Peyer's patch (tissue), 4 donors: ENCODE results near the gene GALNT2. TPM values are rescaled to one million over a fixed set of nuclear protein-coding genes. Genes with fewer than 3 reads are reported as not detected.

Source experiments
- DNase-seq, 3 donors: peaks; one replicate each; pipeline ENCODE4 v3.0.0-alpha.2; 2017 to 2019
- H3K27ac ChIP-seq, 4 donors: fragments of 200-600 bp; sonication (generic); one replicate each; pipeline ENCODE4 v1.5.1; 2016 to 2019
- H3K27me3 ChIP-seq, 2 donors: fragments of 200-600 bp; sonication (generic); one replicate each; pipeline ENCODE4 v1.5.1; 2019
- H3K36me3 ChIP-seq, 3 donors: fragments of 200-600 bp; sonication (generic); one replicate each; pipeline ENCODE4 v1.5.1; 2016 to 2019
- H3K4me1 ChIP-seq, 4 donors: fragments of 200-600 bp; sonication (generic); one replicate each; pipeline ENCODE4 v1.5.1; 2016 to 2019
- H3K4me3 ChIP-seq, 4 donors: fragments of 200-600 bp; sonication (generic); 1 replicate in 3 of 4; 2 replicates in 1 of 4; pipeline ENCODE4 v1.5.1; 2016 to 2019; ENCODE audit warnings: mild to moderate bottlenecking in 1 of 4
- H3K9me3 ChIP-seq, 4 donors: fragments of 200-600 bp; sonication (generic); one replicate each; pipeline ENCODE4 v1.5.1; 2016 to 2019; ENCODE audit warnings: mild to moderate bottlenecking in 1 of 4
- CTCF ChIP-seq, 6 experiments: fragments of 450-650 bp in 4 of 6; fragments of 200-600 bp in 2 of 6; sonication (generic) in 1 of 6; IDR thresholded peaks; one replicate each; pipeline ENCODE4 v1.5.1; 2017 to 2019; ENCODE audit warnings: antibody characterized with exemption in 6 of 6, mild to moderate bottlenecking in 3 of 6, moderate library complexity in 1 of 6
- POLR2A ChIP-seq, 2 donors: fragments of 450-650 bp; IDR thresholded peaks; one replicate each; pipeline ENCODE4 v1.5.1; 2017; ENCODE audit warnings: antibody characterized with exemption in 2 of 2, mild to moderate bottlenecking in 2 of 2, moderate library complexity in 2 of 2
- total RNA-seq, 4 donors: library from RNA; depleted of rRNA; stranded (reverse); fragments of >200 nt; gene quantifications; one replicate each; pipeline ENCODE4 v1.1.0, GENCODE V29; 2016

Gene GALNT2
- total RNA-seq, 4 donors from 2014 or later = 36.3 to 52.5 (median 43.6) TPM

GRCh38 chr1:230127105-230128054 is 60.3 kb downstream of the GALNT2 start:
- no peaks in the 10 kb centered on the region for H3K9me3 ChIP-seq
- no peaks in the 10 kb centered on the region for H3K27me3 ChIP-seq
- H3K36me3 ChIP-seq = no peaks in the 10 kb centered on the region
- H3K4me1 ChIP-seq = peaks cover 0 to 27% (median 10%) of the 10 kb centered on the region in 4 donors
- DNase-seq = no peak
- no peak overlapping the region for H3K4me3 ChIP-seq
- TF ChIP-seq CTCF (IDR thresholded peaks at IDR 0.05) = no peak
- no peak overlapping the region for H3K27ac ChIP-seq

DNA sequence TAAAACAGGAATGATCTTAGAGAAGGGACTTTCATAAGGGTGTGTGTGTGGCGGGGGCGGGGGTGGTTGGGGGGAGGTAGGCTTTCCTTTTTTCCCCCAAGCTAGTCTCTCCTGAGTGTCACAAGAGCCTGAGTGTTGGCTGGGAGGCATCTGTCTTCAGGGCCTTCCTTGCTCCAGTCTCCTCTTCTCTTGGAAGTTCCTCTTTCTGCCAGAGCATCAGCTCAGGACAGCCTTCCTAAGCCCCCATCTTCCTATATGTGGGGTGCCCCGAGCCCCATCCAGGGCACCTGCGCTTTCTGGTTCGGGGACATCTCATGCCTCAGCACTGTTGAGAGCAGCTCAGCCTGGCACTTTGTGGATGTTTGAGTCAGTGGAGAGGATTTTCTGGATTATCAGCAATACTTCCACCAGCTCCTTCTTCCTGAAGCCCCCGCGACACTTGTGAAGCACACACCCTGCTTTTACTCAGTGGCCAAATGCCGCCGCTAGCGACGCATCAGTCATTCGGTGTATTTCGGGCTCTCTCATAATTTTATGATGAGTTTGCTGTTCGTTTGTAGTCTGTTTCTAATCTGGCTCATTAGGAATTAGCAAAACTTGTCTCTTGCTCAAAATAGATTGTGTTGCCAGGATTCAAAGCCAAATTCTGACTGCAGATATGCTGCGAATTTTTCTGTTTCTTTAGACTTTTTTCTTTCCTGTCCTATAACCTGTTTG is 61.7 kb downstream of the GALNT2 start:
- no peaks in the 10 kb centered on the region for H3K36me3 ChIP-seq
- H3K27me3 ChIP-seq = no peaks in the 10 kb centered on the region
- H3K27ac ChIP-seq = no peak overlapping the region
- peaks cover 0 to 34% (median 11%) of the 10 kb centered on the region in 4 donors for H3K4me1 ChIP-seq
- no peak overlapping the region for H3K4me3 ChIP-seq
- H3K9me3 ChIP-seq = no peaks in the 10 kb centered on the region
- no peak for DNase-seq
- TF ChIP-seq POLR2A (IDR thresholded peaks at IDR 0.05) = no peak
- TF ChIP-seq CTCF (IDR thresholded peaks at IDR 0.05) = no peak

DNA sequence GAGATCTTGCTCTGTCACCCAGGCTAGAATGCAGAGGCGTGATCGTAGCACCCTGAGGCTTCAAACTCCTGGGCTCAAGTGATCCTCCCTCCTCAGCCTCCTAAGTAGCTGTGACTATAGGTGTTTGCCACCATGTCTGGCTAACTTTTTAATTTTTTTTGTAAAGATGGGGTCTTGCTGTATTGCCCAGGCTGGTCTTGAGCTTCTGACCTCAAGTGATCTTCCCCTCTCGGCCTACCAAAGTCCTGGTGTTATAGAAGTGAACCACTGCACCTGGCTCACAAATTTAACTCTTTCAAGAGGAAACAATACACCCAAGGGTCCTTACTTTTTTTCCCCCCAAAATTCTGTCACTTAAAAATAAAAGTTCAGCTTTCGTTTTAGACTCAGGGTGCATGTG is 62.3 kb downstream of the GALNT2 start:
- no peak overlapping the region for H3K4me3 ChIP-seq
- H3K27me3 ChIP-seq = no peaks in the 10 kb centered on the region
- no peaks in the 10 kb centered on the region for H3K9me3 ChIP-seq
- no peaks in the 10 kb centered on the region for H3K36me3 ChIP-seq
- H3K4me1 ChIP-seq = peaks cover 0 to 30% (median 10%) of the 10 kb centered on the region in 4 donors
- DNase-seq = no peak
- H3K27ac ChIP-seq = no peak overlapping the region
- TF ChIP-seq CTCF (IDR thresholded peaks at IDR 0.05) (no peak), POLR2A (IDR thresholded peaks at IDR 0.05) (no peak)

- Histone ChIP-seq H3K27ac (no peak overlapping the region), H3K27me3 (no peaks in the 10 kb centered on the region), H3K36me3 (no peaks in the 10 kb centered on the region), H3K4me1 (peaks cover 0 to 22% (median 6%) of the 10 kb centered on the region in 4 donors), H3K4me3 (no peak overlapping the region), H3K9me3 (no peaks in the 10 kb centered on the region)
- no peak for TF ChIP-seq CTCF (IDR thresholded peaks at IDR 0.05)
- no peak for TF ChIP-seq POLR2A (IDR thresholded peaks at IDR 0.05)
- no peak for DNase-seq
These were observed 63.3 kb downstream of the GALNT2 start for GRCh38 chr1:230130172-230130944.

DNA sequence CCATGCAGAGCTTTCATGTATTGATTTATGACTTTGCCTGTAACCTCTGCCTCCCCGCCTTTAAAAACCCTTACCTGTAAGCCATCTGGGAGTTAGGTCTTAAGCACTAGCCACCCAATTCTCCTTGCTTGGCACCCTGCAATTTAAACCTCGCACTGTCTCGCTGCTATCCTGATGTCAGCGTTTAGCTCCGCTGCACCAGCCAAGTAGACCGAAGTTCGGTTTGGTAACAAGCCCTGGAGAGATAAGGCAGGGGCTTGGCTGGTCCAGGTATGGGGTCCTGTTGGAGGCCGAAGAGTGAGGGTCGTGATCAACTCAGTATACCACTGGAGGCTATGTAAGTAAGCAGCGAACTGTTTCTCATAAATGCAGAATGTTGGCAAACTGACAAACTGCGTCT is 64.4 kb downstream of the GALNT2 start:
- no peak overlapping the region for H3K27ac ChIP-seq
- no peak for DNase-seq
- TF ChIP-seq CTCF (IDR thresholded peaks at IDR 0.05) (no peak), POLR2A (IDR thresholded peaks at IDR 0.05) (no peak)

More for the DNA sequence above, 64.4 kb downstream of the GALNT2 start:
- H3K4me1 ChIP-seq = peaks cover 0 to 12% (median 2%) of the 10 kb centered on the region in 4 donors
- no peaks in the 10 kb centered on the region for H3K9me3 ChIP-seq
- no peaks in the 10 kb centered on the region for H3K27me3 ChIP-seq
- H3K36me3 ChIP-seq = no peaks in the 10 kb centered on the region
- no peak overlapping the region for H3K4me3 ChIP-seq
